Neural cell (in vitro differentiated cells): ENCODE data around the gene CD40. TPM values are rescaled to one million over a fixed set of nuclear protein-coding genes. Genes with fewer than 3 reads are reported as not detected.

Experiments
- H2AFZ ChIP-seq: fragments of 200-600, 300-800 bp; sonication (generic), shearing (Covaris generic); 2 replicates; pipeline ENCODE4 v1.6.0; 2014; ENCODE audit warnings: low read depth, mild to moderate bottlenecking, antibody characterized with exemption, low read length, moderate library complexity
- H3F3A ChIP-seq: fragments of 200-600 bp; shearing (Covaris generic); 2 replicates; pipeline ENCODE4 v1.6.1; 2016; ENCODE audit warnings: mild to moderate bottlenecking, moderate library complexity, mixed read lengths, antibody characterized with exemption, low read length; ENCODE audit not compliant: insufficient read depth, poor library complexity, severe bottlenecking
- H3K27ac ChIP-seq: fragments of 200-600, 300-800 bp; sonication (generic), shearing (Covaris generic); 2 replicates; pipeline ENCODE4 v1.5.1; 2014; ENCODE audit warnings: mild to moderate bottlenecking, low read length, moderate library complexity
- H3K27me3 ChIP-seq: fragments of 300-800, 200-600 bp; sonication (generic), shearing (Covaris generic); 2 replicates; pipeline ENCODE4 v1.6.0; 2014; ENCODE audit warnings: mild to moderate bottlenecking, low read depth, low read length, moderate library complexity; ENCODE audit not compliant: insufficient read depth
- H3K36me3 ChIP-seq: fragments of 300-800, 200-600 bp; sonication (generic), shearing (Covaris generic); 2 replicates; pipeline ENCODE4 v1.5.1; 2014; ENCODE audit warnings: mild to moderate bottlenecking, antibody characterized with exemption, low read length, moderate library complexity; ENCODE audit not compliant: insufficient read depth
- H3K4me2 ChIP-seq: fragments of 300-800, 200-600 bp; sonication (generic), shearing (Covaris generic); 2 replicates; pipeline ENCODE4 v1.6.0; 2014; ENCODE audit warnings: mild to moderate bottlenecking, low read length
- H3K4me3 ChIP-seq: fragments of 300-800, 200-600 bp; sonication (generic), shearing (Covaris generic); 2 replicates; pipeline ENCODE4 v1.5.1; 2014; ENCODE audit warnings: mild to moderate bottlenecking, low read length, moderate library complexity
- H3K79me2 ChIP-seq: fragments of 200-600 bp; shearing (Covaris generic); replicated peaks from 2 replicates; pipeline ENCODE4 v1.6.0; 2014; ENCODE audit warnings: mild to moderate bottlenecking, low read length, moderate library complexity; ENCODE audit not compliant: insufficient read depth
- H3K9ac ChIP-seq: fragments of 300-800, 200-600 bp; sonication (generic), shearing (Covaris generic); 2 replicates; pipeline ENCODE4 v1.6.1; 2016; ENCODE audit warnings: mild to moderate bottlenecking, low read length, mixed read lengths
- H3K9me2 ChIP-seq: fragments of 200-600 bp; shearing (Covaris generic); 2 replicates; pipeline ENCODE4 v1.6.1; 2016; ENCODE audit warnings: mild to moderate bottlenecking, low read length, mixed read lengths; ENCODE audit not compliant: insufficient read depth
- H3K9me3 ChIP-seq: fragments of 200-600, 300-800 bp; sonication (generic), shearing (Covaris generic); 2 replicates; pipeline ENCODE4 v1.6.1; 2016; ENCODE audit warnings: mild to moderate bottlenecking, mixed run types, low read length, moderate library complexity, mixed read lengths
- H4K20me1 ChIP-seq: fragments of 200-600 bp; shearing (Covaris generic); 2 replicates; pipeline ENCODE4 v1.6.1; 2016; ENCODE audit warnings: mild to moderate bottlenecking, mixed run types; ENCODE audit not compliant: insufficient read depth
- CTCF ChIP-seq: fragments of 450-650 bp; IDR thresholded peaks from 2 replicates; pipeline ENCODE4 v1.5.1; 2014; ENCODE audit warnings: antibody characterized with exemption, mild to moderate bottlenecking, moderate library complexity; ENCODE audit not compliant: poor library complexity, severe bottlenecking
- EP300 ChIP-seq: fragments of 450-650 bp; conservative IDR thresholded peaks from 2 replicates; pipeline ENCODE4 v1.6.1; 2014; ENCODE audit warnings: antibody characterized with exemption, mild to moderate bottlenecking, moderate library complexity; ENCODE audit not compliant: poor library complexity, severe bottlenecking
- EZH2 ChIP-seq: fragments of 200-600, 300-800 bp; shearing (Covaris generic), sonication (generic); IDR thresholded peaks from 2 replicates; pipeline ENCODE4 v1.6.1; 2014; ENCODE audit warnings: antibody characterized with exemption, low read length, borderline replicate concordance, mild to moderate bottlenecking; ENCODE audit not compliant: insufficient read depth, poor library complexity, severe bottlenecking
- MXI1 ChIP-seq: fragments of 450-650 bp; conservative IDR thresholded peaks from 2 replicates; pipeline ENCODE4 v1.6.1; 2014; ENCODE audit warnings: antibody characterized with exemption, mild to moderate bottlenecking; ENCODE audit not compliant: poor library complexity, severe bottlenecking
- POLR2AphosphoS5 ChIP-seq: IDR thresholded peaks from 2 replicates; pipeline ENCODE4 v1.6.1; 2012
- RAD21 ChIP-seq: fragments of 450-650 bp; conservative IDR thresholded peaks from 2 replicates; pipeline ENCODE4 v1.6.1; 2014; ENCODE audit warnings: antibody characterized with exemption, mild to moderate bottlenecking, moderate library complexity
- REST ChIP-seq: IDR thresholded peaks from 2 replicates; pipeline ENCODE4 v1.6.1; 2012; ENCODE audit warnings: borderline replicate concordance
- SMC3 ChIP-seq: fragments of 450-650 bp; conservative IDR thresholded peaks from 2 replicates; pipeline ENCODE4 v1.6.1; 2014; ENCODE audit warnings: antibody characterized with exemption, mild to moderate bottlenecking, moderate library complexity; ENCODE audit not compliant: poor library complexity
- TAF1 ChIP-seq: IDR thresholded peaks from 2 replicates; pipeline ENCODE4 v1.6.1; 2012; ENCODE audit warnings: low read depth
- polyA plus RNA-seq: library from polyadenylated mRNA; depleted of rRNA; stranded (reverse); fragments of >200 nt; gene quantifications from 2 replicates; pipeline ENCODE4 v1.2.3, GENCODE V29; 2014

CD40 gene
- polyA plus RNA-seq, 1 donor from 2014 or later, result not detected

DNA sequence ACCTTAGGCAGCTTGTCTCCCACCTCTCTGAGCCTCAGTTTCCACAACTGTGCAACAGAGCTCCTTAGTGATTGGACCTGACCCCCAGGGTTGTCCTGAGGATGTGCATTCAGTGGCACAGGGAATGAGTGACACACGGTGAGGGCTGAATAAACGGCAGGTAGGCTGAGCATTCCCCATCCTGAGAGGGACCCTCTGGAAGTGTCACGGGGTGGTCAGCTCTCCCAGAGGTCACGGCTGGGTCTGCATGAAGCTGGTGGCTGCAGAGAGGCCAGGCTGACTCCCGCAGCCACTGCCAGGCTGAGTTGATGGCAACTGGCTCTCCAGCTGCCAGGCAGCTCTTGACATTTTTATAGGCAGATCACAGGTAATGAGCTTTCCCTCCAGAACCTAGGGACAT lies 42.5 kb downstream of the CD40 start:
- Histone ChIP-seq H4K20me1 (no peaks in the 10 kb centered on the region), H3K9ac (no peak overlapping the region), H3K27ac (no peak overlapping the region), H2AFZ (no peak overlapping the region), H3K27me3 (no peaks in the 10 kb centered on the region), H3K9me3 (no peaks in the 10 kb centered on the region), H3K36me3 (no peaks in the 10 kb centered on the region), H3K4me2 (no peak overlapping the region), H3K9me2 (no peaks in the 10 kb centered on the region), H3K79me2 (no peaks in the 10 kb centered on the region), H3K4me3 (no peak overlapping the region), H3F3A (no peaks in the 10 kb centered on the region)
- no peak for TF ChIP-seq EZH2
- no peak for TF ChIP-seq TAF1
- no peak for TF ChIP-seq POLR2AphosphoS5
- TF ChIP-seq CTCF, result no peak
- TF ChIP-seq SMC3, result no peak
- TF ChIP-seq MXI1, result no peak
- no peak for TF ChIP-seq RAD21
- TF ChIP-seq EP300, result no peak
- no peak for TF ChIP-seq REST

DNA sequence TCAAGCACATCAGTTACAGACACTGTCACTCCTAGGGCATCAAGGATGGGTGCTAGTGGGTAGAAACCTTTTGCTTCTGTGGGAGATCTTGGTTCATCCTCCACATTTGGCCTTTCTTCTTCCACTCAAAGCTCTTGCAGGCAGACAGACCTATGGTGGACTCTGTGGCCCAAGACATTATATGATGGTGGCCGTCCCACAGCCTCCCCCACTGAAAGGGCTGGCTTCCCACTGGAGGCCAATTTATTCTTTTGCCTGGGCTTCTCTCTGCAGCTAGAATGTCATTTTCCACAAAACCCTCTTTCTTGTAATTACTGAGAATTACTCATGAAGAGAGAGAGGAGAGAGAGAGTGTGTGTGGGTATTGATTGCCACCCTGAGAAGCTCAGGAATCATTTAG lies 43.8 kb downstream of the CD40 start:
- Histone ChIP-seq H3K27me3 (no peaks in the 10 kb centered on the region), H3K27ac (peak overlapping the region; percentile 26), H3K4me2 (no peak overlapping the region), H3F3A (no peaks in the 10 kb centered on the region), H3K36me3 (no peaks in the 10 kb centered on the region), H3K9me3 (no peaks in the 10 kb centered on the region), H3K9me2 (no peaks in the 10 kb centered on the region), H3K4me3 (no peak overlapping the region), H3K9ac (no peak overlapping the region), H3K79me2 (no peaks in the 10 kb centered on the region), H2AFZ (no peak overlapping the region), H4K20me1 (no peaks in the 10 kb centered on the region)
- TF ChIP-seq REST (no peak), EZH2 (no peak), POLR2AphosphoS5 (no peak)
